Measurements from ENCODE around the gene TCERG1L. TPM values are rescaled to one million over a fixed set of nuclear protein-coding genes. Genes with fewer than 3 reads are reported as not detected.

Gene TCERG1L
- total RNA-seq, 4 donors from 2014 or later: not detected

DNA sequence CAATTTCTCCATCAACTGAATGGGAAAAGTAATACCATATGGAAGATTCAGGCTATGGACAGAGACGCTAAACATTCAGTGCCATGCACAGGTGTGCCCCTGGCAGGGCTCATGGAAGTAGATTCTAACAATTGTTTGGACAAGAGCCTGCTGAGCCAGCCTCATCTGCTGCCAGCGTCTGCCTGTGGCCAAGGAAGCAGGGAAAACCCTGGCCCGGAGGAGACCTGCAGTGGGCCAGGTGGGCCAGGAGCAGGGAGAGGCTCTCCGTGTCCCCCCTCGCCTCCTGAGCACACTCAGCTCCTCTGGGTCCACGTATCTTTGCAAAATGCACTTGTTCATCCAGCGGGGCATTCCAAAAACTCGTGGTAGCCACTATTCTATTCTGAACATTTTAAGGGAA, 130.1 kb downstream of the TCERG1L start:
- TF ChIP-seq CTCF (IDR thresholded peaks at IDR 0.05; ENCODE audit: low read depth): no peak

DNA sequence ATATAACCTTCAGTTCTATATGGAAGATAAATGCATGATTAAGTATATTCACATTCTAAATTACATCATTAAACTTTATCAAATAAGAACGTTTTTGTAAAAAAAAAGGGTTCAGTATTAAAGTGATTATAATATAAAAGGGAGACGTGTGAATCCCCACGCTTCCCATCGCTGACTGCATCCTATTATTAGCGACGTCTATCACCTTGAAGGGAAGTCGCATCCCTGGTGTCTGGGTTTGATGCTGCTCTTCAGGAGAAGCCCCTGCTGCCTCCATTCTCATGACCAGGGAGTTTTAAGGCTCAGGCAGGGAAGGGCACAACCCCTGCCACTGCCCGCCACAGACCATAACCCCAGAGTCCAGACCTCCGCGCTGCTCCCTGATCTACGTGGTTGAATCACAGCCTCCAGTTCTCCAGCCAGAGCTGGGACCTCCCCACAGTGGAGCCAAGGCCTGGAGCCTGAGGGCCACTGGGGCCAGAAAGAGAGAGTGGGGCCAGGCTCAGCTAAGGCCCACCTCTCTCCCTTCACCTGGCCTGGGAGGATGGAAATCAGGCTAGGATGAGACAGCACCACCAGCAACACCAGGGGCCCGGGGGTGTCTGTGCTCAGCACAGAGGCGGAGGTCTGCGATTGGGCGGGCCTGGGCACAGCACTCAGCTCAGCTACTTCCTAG, 130.6 kb downstream of the TCERG1L start:
- TF ChIP-seq CTCF (IDR thresholded peaks at IDR 0.05; ENCODE audit: low read depth): no peak

DNA sequence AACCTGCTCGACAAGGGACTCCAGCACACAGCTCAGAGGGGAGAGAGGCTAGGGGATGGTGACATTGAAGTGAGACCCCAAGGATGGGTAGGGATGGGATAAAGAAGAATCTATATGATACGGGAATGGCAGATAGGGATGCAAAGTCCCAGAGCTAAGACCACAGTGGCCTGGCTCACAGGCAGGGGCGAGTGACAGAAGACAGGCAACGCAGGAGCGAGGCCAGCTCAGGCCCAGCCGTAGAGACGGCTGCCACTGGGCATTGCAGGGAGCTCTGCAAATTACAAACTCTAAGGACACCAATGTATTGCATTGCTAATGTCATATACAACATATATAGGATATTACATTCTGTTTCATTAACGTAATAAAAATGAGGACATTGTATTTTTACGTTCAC, 131.4 kb downstream of the TCERG1L start:
- no peak for TF ChIP-seq CTCF (IDR thresholded peaks at IDR 0.05; ENCODE audit: low read depth)

GRCh38 chr10:131179361-131179760, 132.2 kb downstream of the TCERG1L start:
- no peak for TF ChIP-seq CTCF (IDR thresholded peaks at IDR 0.05; ENCODE audit: low read depth)

DNA sequence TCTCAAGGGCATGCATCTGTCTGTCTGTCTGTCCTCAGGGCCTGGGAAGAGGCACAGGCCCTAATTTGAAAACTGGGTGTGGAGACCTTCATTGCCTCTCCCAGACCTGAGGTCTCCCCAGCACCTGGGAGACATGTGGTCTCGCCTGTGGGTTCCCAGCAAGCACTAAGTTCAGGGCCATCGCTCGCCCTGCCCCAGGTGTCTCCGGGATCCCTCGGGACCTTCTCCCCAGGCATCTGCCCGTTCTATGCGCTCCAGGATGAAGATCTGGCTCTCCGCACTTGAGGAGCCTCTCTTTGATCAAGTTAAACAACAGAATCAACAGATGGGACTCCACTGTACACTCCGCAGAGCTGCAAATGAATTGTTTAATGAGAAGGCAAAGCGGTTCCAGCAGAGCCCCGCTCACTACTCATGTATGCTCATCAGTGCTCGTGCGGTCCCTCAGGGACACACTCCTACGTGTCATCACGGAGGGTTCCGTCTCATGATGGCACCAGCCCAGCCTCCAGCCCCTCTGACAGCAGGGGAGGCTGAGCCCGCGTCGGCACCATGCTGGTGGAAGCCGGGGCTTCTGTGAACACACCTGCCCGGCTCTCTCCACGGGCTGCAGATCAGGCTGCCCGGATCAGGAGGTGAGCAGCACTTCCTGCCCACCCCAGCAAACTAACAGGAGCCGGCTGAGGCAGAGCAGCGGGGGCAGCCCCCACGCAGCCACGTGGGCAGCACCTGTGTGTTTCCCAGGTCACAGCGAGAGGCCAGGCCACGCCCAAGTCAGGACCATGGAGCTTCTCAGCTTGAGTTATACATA, 132.8 kb downstream of the TCERG1L start:
- no peak for TF ChIP-seq CTCF (IDR thresholded peaks at IDR 0.05; ENCODE audit: low read depth)

DNA sequence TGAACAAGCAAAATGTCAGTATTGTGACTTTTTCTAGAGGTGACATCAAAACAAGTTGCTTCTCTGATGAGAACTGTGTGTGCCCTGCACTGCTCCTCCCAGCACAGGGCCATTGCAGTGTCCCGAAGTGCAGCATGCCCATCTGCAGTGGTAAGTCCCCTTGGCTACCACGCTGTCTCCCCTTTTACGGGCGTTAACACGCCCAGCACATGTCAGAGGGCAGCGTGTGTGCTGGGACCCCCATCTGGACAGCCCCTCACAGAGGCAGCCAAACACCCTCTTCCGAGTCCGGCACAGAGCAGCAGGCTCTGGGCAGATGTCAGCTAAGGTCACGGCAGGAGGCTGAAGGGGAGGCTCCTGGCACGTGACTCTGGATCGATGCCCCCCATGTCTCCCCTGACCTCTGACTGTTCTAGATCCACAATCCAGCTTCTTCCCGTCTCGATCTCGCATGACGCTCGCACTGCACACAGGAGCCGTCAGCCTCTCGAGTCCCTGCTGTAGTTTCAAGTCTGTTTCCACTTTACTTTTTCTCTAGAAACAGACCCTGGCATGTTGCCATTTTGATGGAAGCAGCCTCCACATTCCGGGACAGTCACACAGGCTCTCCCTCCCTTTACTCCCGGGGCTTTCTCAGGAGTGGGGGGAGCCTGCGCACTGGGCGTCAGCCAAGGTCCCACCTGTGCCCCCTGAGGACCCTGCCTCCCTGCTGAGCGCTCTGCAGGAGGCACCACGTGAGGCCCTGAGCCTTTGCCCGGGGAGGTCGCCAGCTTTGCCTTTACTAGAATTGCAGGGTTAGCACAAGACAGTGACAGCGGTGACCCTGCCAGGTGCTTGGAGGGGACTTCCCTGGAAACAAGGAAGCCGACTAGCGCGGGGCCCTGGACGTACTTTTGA, 133.8 kb downstream of the TCERG1L start:
- no peak for TF ChIP-seq CTCF (IDR thresholded peaks at IDR 0.05; ENCODE audit: low read depth)

DNA sequence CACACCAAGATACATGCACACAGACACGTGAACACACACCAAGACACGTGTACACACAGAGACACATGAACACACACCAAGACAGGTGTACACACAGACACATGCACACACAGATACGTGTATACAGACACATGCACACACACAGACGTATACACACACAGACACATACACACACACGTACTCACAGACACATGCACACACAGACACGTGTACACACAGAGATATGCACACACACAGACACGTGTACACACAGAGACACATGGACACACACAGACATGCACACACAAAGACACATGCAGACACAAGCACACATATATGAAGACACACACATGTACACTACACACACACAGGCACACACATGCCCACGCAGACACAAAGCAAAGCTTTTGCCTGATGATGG, 134.6 kb downstream of the TCERG1L start:
- no peak for TF ChIP-seq CTCF (IDR thresholded peaks at IDR 0.05; ENCODE audit: low read depth)
